ENCODE measurements around the gene TRAPPC4. TPM values are rescaled to one million over a fixed set of nuclear protein-coding genes. Genes with fewer than 3 reads are reported as not detected.
A peak's percentile ranks its signal among the peaks of the same experiment; 100 is the strongest.

Gene TRAPPC4
- polyA plus RNA-seq, 1 of the 3 experiments (the other 2 are of a cell fraction): 368 TPM

DNA sequence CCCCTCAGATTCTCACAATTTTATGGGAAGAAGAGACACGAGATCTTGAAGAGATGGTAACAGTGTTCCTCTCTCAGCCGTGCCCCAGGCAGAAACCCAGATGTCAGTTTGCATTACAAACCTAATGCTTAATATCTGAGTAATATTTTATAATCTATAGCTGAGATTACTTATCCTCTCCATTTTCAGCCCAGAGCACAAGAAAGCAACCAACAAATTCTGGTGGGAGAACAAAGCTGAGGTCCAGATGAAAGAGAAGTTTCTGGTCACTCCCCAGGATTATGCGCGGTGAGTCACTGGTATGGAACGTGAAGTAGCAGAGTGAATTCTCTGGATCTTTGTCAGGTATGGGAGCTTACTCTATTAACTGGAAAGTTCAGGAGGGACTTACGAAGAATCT, 19.7 kb upstream of the TRAPPC4 start:
- Histone ChIP-seq H3K9ac (peak overlapping the region; percentile 78), H2AFZ (ENCODE audit: low read depth) (0 out of 2 replicates have a peak overlapping the region, but pooled peaks have one; percentile 99), H3K4me1 (ENCODE audit: control insufficient read depth in 1 of 2, insufficient read depth in 2 of 2, low read depth in 1 of 2, low read length in 1 of 2) (peaks cover 5 to 16% of the 10 kb centered on the region in 2 experiments; a peak in 3 of 4 replicates), H3K79me2 (ENCODE audit: insufficient read depth) (peaks cover 58% of the 10 kb centered on the region), H3K9me3 (no peaks in the 10 kb centered on the region), H3K4me3 (ENCODE audit: low read depth in 2 of 2, low read length in 1 of 2) (peak overlapping the region; percentile 77 to 97), H3K9me2 (no peaks in the 10 kb centered on the region), H3K4me2 (peak overlapping the region; percentile 98), H3K27me3 (ENCODE audit: insufficient read depth) (no peaks in the 10 kb centered on the region), H3K36me3 (replicated peaks in 1 of 2; ENCODE audit: control insufficient read depth in 1 of 2, insufficient read depth in 2 of 2, low read length in 1 of 2) (peaks cover 3 to 39% of the 10 kb centered on the region in 2 experiments), H3F3A (replicated peaks; ENCODE audit: insufficient read depth) (peaks cover 23% of the 10 kb centered on the region), H4K20me1 (ENCODE audit: insufficient read depth) (no peaks in the 10 kb centered on the region), H3K27ac (ENCODE audit: low read depth in 2 of 2, low read length in 1 of 2) (peak overlapping the region; percentile 53 to 69)
- no peak for DNase-seq
- POLR2A ChIA-PET: no interaction called here
- 23% methylated on average over 6 of the region's 6 CpGs for WGBS (ENCODE audit: low lambda C conversion rate)
- CTCF ChIA-PET: interaction anchor here (4.1 kb wide), 1 partner anchor 41 kb away, joined by 13 read pairs; the partner anchor contains the start of gene UPK2
- TF ChIP-seq RFX5 (IDR thresholded peaks at IDR 0.05; ENCODE audit: low read length): no peak
- no peak for TF ChIP-seq MAX (IDR thresholded peaks at IDR 0.05; ENCODE audit: low read depth)
- no peak for TF ChIP-seq FOXM1 (IDR thresholded peaks at IDR 0.05; ENCODE audit: low read depth)
- no peak for TF ChIP-seq GATA2 (CRISPR knock-in tag; IDR thresholded peaks at IDR 0.05)
- TF ChIP-seq, protein P1, sequence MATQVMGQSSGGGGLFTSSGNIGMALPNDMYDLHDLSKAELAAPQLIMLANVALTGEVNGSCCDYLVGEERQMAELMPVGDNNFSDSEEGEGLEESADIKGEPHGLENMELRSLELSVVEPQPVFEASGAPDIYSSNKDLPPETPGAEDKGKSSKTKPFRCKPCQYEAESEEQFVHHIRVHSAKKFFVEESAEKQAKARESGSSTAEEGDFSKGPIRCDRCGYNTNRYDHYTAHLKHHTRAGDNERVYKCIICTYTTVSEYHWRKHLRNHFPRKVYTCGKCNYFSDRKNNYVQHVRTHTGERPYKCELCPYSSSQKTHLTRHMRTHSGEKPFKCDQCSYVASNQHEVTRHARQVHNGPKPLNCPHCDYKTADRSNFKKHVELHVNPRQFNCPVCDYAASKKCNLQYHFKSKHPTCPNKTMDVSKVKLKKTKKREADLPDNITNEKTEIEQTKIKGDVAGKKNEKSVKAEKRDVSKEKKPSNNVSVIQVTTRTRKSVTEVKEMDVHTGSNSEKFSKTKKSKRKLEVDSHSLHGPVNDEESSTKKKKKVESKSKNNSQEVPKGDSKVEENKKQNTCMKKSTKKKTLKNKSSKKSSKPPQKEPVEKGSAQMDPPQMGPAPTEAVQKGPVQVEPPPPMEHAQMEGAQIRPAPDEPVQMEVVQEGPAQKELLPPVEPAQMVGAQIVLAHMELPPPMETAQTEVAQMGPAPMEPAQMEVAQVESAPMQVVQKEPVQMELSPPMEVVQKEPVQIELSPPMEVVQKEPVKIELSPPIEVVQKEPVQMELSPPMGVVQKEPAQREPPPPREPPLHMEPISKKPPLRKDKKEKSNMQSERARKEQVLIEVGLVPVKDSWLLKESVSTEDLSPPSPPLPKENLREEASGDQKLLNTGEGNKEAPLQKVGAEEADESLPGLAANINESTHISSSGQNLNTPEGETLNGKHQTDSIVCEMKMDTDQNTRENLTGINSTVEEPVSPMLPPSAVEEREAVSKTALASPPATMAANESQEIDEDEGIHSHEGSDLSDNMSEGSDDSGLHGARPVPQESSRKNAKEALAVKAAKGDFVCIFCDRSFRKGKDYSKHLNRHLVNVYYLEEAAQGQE (IDR thresholded peaks at IDR 0.05; ENCODE audit: low read depth, low read length): no peak
- TF ChIP-seq TCF12 (IDR thresholded peaks at IDR 0.05): 0 out of 2 replicates have a peak, but pooled peaks have one; percentile 23
- TF ChIP-seq GABPA (IDR thresholded peaks at IDR 0.05; ENCODE audit: low read depth): no peak
- TF ChIP-seq SMC3 (IDR thresholded peaks at IDR 0.05; ENCODE audit: low read depth, low read length): no peak
- no peak for TF ChIP-seq EZH2phosphoT487 (IDR thresholded peaks at IDR 0.05; ENCODE audit: borderline replicate concordance, low read depth)
- no peak for TF ChIP-seq MEF2A (IDR thresholded peaks at IDR 0.05; ENCODE audit: borderline replicate concordance, low read depth)
- TF ChIP-seq IRF3 (IDR thresholded peaks at IDR 0.05; ENCODE audit: low read depth, low read length): no peak
- no peak for TF ChIP-seq YY1 (IDR thresholded peaks at IDR 0.05; ENCODE audit: low read depth)
- no peak for TF ChIP-seq EP300 (IDR thresholded peaks at IDR 0.05; ENCODE audit: borderline replicate concordance in 1 of 2, low read depth in 1 of 2, low read length in 1 of 2)
- TF ChIP-seq SIN3A (IDR thresholded peaks at IDR 0.05; ENCODE audit: borderline replicate concordance, low read depth, low read length): 0 out of 2 replicates have a peak, but pooled peaks have one; percentile 24
- no peak for TF ChIP-seq FOXJ3 (CRISPR knock-in tag; IDR thresholded peaks at IDR 0.05)
- TF ChIP-seq, protein P2, sequence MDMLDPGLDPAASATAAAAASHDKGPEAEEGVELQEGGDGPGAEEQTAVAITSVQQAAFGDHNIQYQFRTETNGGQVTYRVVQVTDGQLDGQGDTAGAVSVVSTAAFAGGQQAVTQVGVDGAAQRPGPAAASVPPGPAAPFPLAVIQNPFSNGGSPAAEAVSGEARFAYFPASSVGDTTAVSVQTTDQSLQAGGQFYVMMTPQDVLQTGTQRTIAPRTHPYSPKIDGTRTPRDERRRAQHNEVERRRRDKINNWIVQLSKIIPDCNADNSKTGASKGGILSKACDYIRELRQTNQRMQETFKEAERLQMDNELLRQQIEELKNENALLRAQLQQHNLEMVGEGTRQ (IDR thresholded peaks at IDR 0.05; ENCODE audit: borderline replicate concordance, low read depth, low read length): no peak
- TF ChIP-seq USF1 (IDR thresholded peaks at IDR 0.05; ENCODE audit: borderline replicate concordance, low read depth): no peak
- TF ChIP-seq PBX3 (IDR thresholded peaks at IDR 0.05): peak; percentile 47; the same call in 1 of the 2 replicates
- 0 out of 2 replicates have a peak, but pooled peaks have one; percentile 11 for TF ChIP-seq POLR2AphosphoS5 (IDR thresholded peaks at IDR 0.05; ENCODE audit: low read depth, low read length)
- no peak for TF ChIP-seq NRF1 (IDR thresholded peaks at IDR 0.05; ENCODE audit: low read depth, low read length)
- no peak for TF ChIP-seq RAD21 (IDR thresholded peaks at IDR 0.05; ENCODE audit: low read length)
- TF ChIP-seq RXRA (IDR thresholded peaks at IDR 0.05; ENCODE audit: borderline replicate concordance, low read depth): no peak
- peak; percentile 65 for TF ChIP-seq JUND (IDR thresholded peaks at IDR 0.05)
- TF ChIP-seq FOSL2 (IDR thresholded peaks at IDR 0.05; ENCODE audit: borderline replicate concordance, low read depth): peak; percentile 78
- no peak for TF ChIP-seq NFIC (IDR thresholded peaks at IDR 0.05; ENCODE audit: borderline replicate concordance)
- no peak for TF ChIP-seq TAF1 (IDR thresholded peaks at IDR 0.05; ENCODE audit: borderline replicate concordance, low read depth, low read length)
- TF ChIP-seq ELF1 (IDR thresholded peaks at IDR 0.05): no peak

Data from SK-N-SH (cell line).